HG02970 (cell line): Measurements from ENCODE around the gene GPC6.
"Not testable (repeated sequence)": the region's sequence is repeated elsewhere in the genome, so short reads cannot be mapped to it uniquely, and the experiment has no call there.

Source experiments
- ATAC-seq: cut with Tn5 transposase; IDR thresholded peaks from one replicate; pipeline ENCODE4 v1.9.1; 2021; ENCODE audit warnings: mild to moderate bottlenecking, moderate library complexity, moderate number of reproducible peaks; ENCODE audit not compliant: unreplicated experiment, low FRiP score

The GPC6 gene

GRCh38 chr13:93316841-93317240 is 90.2 kb downstream of the GPC6 start:
- ATAC-seq = no peak

DNA sequence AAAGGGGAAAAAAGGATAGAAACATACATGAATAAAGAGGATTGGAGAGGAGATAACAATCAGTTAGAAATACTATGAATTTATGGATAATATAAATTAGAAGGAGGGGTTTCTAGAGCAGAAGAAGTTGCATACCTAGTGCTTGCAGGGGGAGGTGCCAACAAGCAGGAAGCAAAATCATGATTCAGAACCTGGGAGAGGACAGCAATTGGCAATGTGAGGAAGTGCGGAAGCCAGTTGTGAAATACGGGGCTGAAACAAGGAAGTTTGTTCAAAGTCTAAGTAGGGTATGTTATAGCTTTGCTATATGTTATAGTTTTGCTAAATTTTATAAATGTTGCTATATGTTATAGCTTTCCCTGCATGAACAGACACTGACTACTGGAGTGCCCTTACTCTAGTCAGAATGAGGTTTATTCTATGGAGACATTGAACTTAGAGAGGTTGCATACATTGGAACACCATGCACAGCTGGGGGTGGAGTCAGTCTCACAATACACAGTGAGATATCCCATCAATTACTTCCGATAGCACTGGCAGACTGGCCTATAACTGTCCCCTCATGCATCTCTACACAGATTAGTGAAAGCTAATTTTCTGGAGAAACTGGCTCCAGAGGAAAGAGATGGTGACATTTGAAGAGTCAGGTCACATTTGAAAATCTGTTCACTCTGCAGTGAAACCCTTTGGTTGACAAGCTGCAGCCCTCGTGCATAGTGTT is 92.1 kb downstream of the GPC6 start:
- no peak for ATAC-seq

- ATAC-seq = no peak
Measured at GRCh38 chr13:93320942-93321341, 94.3 kb downstream of the GPC6 start.

GRCh38 chr13:93323880-93324279 is 97.3 kb downstream of the GPC6 start:
- ATAC-seq = not testable (repeated sequence)

GRCh38 chr13:93325303-93326233 is 99.0 kb downstream of the GPC6 start:
- ATAC-seq = no peak

DNA sequence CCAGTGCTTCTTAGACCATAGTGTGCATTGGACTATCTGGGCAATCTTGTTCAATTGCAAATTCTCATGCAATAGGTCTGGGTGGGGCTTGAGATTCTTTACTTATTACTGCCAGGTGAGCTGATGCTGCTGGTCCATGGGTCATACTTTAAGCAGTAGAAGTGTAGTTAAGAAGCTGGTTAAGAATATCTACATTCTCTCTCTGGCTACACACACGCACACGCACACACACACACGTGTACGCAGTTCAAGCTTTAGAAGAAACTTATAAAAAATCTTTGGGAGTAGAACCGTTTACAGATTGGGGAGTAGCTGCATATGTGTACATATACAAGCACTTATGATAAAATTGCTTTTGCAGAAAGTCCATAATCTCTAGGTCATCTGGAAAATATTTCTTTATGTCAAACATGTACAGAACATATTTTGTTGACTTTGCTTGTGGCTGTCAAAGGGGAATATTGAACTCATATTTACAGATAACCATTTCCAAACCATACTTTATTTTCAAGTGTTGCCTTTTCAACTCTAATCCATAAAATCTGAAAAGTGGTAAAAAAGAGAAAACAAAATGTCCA is 99.7 kb downstream of the GPC6 start:
- no peak for ATAC-seq

GRCh38 chr13:93328943-93329342 is 102.3 kb downstream of the GPC6 start:
- ATAC-seq = no peak

DNA sequence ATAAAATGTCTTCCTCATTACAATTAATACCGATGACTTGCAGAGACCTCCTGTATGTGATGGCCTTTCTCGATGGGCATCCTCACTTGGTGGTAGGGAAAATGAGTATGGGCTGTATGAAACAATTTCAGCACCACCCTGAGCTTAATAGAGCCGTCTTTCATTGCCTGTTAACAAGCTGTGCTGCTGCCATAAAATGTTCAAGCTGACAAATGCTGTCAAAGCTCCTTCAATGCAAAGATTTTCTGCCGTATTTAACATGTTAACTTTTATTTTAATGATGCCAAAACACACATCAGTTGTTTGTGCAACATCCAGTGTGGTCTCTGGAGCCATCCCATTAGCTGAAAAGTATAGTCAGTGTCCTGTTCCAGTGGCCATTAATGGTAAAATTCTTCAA is 110.1 kb downstream of the GPC6 start:
- ATAC-seq = no peak

DNA sequence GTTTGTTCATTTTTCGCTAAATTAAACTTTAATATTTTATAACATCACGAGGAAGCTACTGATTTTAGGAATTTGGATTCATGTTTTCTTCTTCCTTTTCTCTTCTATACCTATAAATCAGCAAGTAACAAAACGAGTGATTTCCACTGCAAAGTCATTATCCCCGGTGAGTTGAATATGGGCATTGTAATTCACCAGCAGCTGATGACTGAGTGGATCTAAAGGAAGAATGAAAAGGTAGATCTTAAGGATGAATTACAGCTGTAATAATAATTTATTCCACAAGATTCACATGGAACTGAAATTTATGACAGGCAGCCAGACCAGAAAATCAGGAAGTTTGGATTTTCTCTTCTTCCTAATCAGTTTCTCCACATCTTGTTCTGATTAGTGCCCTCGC is 111.4 kb downstream of the GPC6 start:
- no peak for ATAC-seq

DNA sequence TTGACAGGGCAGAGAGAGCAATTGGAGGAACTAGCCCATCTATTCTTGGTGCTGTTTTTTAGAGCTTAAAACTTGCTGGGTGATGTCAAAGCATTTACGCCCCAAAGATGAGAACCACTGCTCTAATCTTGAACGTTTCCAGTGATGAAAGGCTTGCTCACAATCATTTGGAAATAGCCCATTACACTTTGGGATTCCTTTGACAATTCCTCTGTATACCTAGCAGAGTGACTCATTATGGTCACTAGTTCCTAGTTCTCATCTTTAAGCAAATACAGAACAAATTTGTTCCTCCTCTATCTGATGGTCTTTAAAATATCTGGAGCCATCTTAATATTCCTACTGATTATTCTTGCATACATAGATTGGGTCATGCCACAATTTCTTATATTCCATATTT is 112.3 kb downstream of the GPC6 start:
- ATAC-seq = no peak

DNA sequence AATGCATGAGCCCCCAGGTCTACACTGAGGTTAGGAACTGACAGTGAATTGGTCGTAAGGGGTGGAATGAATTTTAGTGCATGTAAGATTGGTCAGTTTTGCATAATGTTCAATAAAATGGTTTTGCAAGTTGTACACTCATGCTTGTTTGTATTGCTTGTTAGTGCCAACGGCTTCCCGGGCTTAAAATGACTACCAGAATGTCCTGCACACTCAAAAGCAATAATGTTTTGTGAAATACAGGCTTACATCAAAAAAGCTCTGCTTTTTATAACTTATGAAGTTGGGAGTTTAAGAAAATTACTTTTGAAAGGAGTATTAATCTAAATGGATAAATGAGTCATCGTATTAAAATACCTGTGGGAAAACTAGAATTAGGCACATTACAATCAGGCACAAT is 112.9 kb downstream of the GPC6 start:
- no peak for ATAC-seq

GRCh38 chr13:93341517-93341916 is 114.9 kb downstream of the GPC6 start:
- ATAC-seq = no peak

GRCh38 chr13:93343097-93343496 is 116.5 kb downstream of the GPC6 start:
- ATAC-seq = no peak

- ATAC-seq = no peak
Measured at GRCh38 chr13:93344048-93344705, 117.6 kb downstream of the GPC6 start.

DNA sequence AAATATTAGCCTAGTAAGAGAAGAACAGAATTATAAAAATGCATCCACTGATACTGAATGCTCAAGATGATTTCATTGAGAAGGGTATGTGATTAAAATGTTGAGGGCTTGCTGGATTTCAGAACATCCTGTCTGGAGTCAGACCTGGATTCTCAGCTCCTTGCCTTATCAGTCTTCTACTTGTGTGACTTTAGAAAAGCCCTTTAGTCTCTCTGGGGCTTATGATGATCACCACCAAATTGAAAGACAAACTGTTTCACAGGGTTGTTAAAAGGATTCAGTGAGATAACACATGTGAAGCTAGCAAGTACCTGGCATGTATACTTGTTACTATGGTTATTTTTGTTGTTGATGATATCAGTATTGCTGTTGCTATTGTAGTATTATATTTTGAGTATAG is 118.4 kb downstream of the GPC6 start:
- no peak for ATAC-seq

DNA sequence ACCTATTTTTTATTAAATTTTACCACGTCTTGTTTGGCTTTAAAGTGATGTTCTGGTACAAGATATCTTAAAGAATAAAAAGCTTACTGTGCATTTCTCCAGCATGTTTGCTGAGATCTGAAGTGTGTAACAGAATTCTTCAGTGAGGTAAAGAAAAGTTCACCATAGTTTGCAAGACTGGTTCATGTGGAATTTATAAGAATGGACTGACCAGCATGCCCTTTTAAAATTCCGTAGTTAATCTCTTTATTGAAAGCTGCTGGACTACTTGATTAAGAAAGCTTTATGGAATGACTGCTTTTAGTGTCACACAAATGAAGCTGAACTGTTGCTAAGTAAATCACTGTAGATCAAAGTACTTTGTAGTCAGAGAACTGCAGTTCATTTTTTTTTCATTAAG is 119.2 kb downstream of the GPC6 start:
- no peak for ATAC-seq

- ATAC-seq = no peak
Measured at GRCh38 chr13:93352616-93353015, 126.0 kb downstream of the GPC6 start.

DNA sequence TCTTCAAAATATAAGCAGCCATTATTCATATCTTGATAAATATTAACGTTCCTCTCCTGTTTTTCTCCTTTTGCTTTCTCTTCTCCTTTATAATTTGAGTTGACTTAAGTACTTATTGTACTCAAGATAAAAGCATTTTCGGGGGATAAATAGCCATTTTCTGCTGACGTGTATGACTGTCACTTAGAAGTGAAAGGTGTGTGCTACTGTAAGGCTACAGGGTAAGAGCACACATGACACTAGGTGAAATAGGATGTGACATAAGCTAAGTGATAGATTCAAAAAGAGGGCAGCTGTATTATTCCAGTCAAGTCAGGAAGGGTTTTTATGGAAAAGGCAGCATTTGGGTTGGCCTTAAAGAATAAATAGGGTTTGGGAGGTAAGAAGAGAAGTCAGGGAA is 128.5 kb downstream of the GPC6 start:
- no peak for ATAC-seq

GRCh38 chr13:93356469-93356868 is 129.9 kb downstream of the GPC6 start:
- no peak for ATAC-seq

DNA sequence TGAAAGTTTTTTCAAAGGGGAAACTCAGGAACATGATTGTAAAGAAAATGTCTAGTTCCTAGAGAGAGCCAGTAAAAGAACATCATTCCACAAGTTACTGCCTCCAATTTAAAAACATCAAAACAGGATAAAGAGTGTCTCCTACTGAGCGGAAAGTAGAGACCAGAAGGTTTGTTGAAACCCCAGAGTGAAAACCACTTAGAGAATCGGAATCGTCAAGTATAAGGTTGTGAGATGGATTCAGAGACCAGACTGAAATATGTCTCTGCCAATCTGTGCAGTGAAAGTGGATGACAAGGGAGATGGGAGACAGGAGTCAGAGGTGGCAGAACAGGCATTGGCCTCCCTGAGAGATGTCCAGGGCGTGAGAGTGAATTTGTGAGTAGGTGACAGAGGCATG is 133.4 kb downstream of the GPC6 start:
- no peak for ATAC-seq

GRCh38 chr13:93361703-93362102 is 135.1 kb downstream of the GPC6 start:
- no peak for ATAC-seq
